Transverse colon (tissue), 4 donors: ENCODE data around the gene AGPAT4. TPM values are rescaled to one million over a fixed set of nuclear protein-coding genes. Genes with fewer than 3 reads are reported as not detected.

Source experiments
- DNase-seq: peaks from one replicate; pipeline ENCODE4 v3.0.0-alpha.2; 2019
- H3K27ac ChIP-seq, 4 donors: fragments of 200-600 bp; sonication (generic); 2 replicates each; pipeline ENCODE4 v1.5.1; 2016 to 2018; ENCODE audit warnings: inconsistent platforms in 4 of 4
- H3K27me3 ChIP-seq: fragments of 200-600 bp; sonication (generic); 2 replicates; pipeline ENCODE4 v1.5.1; 2017; ENCODE audit warnings: inconsistent platforms
- H3K36me3 ChIP-seq, 4 donors: fragments of 200-600 bp; sonication (generic); 2 replicates each; pipeline ENCODE4 v1.5.1; 2017 to 2019; ENCODE audit warnings: inconsistent platforms in 4 of 4
- H3K4me1 ChIP-seq, 4 donors: fragments of 200-600 bp; sonication (generic); 2 replicates each; pipeline ENCODE4 v1.5.1; 2017 to 2020; ENCODE audit warnings: inconsistent platforms in 4 of 4
- H3K4me3 ChIP-seq, 4 donors: fragments of 200-600 bp; sonication (generic); 1 replicate in 1 of 4; 2 replicates in 3 of 4; pipeline versions ENCODE4 v1.5.1 to v1.6.1; 2017 to 2019; ENCODE audit warnings: inconsistent platforms in 4 of 4
- H3K9me3 ChIP-seq, 2 donors: fragments of 200-600 bp; sonication (generic); 2 replicates each; pipeline ENCODE4 v1.5.1; 2017 to 2019; ENCODE audit warnings: inconsistent platforms in 2 of 2
- CTCF ChIP-seq, 5 experiments: fragments of 200-600 bp in 3 of 5; fragments of 450-650 bp in 2 of 5; sonication (generic) in 3 of 5; IDR thresholded peaks; 1 replicate in 2 of 5; 2 replicates in 3 of 5; pipeline ENCODE4 v1.5.1; 2016 to 2017; ENCODE audit warnings: antibody characterized with exemption in 5 of 5, inconsistent platforms in 3 of 5, mild to moderate bottlenecking in 2 of 5, moderate library complexity in 1 of 5
- EP300 ChIP-seq: sonication (generic); formaldehyde crosslinking; IDR thresholded peaks from one replicate; pipeline ENCODE4 v1.6.1; 2017; ENCODE audit warnings: antibody characterized with exemption, low read depth
- POLR2A ChIP-seq: fragments of 450-650 bp; IDR thresholded peaks from one replicate; pipeline ENCODE4 v1.6.1; 2016; ENCODE audit warnings: antibody characterized with exemption, mild to moderate bottlenecking, moderate library complexity
- POLR2AphosphoS5 ChIP-seq, 3 donors: sonication (generic); formaldehyde crosslinking; IDR thresholded peaks; one replicate each; pipeline ENCODE4 v1.6.1; 2016; ENCODE audit warnings: antibody characterized with exemption in 3 of 3
- WGBS, 2 donors: methylation state at CpG; one replicate each; pipeline ENCODE4 v1.1.5; 2018; ENCODE audit warnings: low coverage in 1 of 2; 5-methylcytosine and 5-hydroxymethylcytosine counted together
- in situ Hi-C, 4 donors: fragments of 200-750 bp; cut with MboI; loops; one replicate each; pipeline versions ENCODE4 v1.15.0 to v1.15.1; 2017; ENCODE audit warnings: low sequenced_read_pairs in 3 of 4, low pct_ligation_motif_present in 1 of 4, low pct_unique_long_range_greater_than_20kb in 1 of 4
- intact Hi-C: fragments of 100-400 bp; cut with DNase I; formaldehyde crosslinking; loops from one replicate; pipeline ENCODE4 v1.15.1; 2023; ENCODE audit warnings: low total_unique reads
- total RNA-seq, 4 donors: library from RNA; depleted of rRNA; stranded (reverse); fragments of >200 nt; gene quantifications; one replicate each; pipeline ENCODE4 v1.1.0, GENCODE V29; 2016

The AGPAT4 gene
- total RNA-seq, 4 donors from 2014 or later: 2.2 to 6.4 (median 4.4) TPM

DNA sequence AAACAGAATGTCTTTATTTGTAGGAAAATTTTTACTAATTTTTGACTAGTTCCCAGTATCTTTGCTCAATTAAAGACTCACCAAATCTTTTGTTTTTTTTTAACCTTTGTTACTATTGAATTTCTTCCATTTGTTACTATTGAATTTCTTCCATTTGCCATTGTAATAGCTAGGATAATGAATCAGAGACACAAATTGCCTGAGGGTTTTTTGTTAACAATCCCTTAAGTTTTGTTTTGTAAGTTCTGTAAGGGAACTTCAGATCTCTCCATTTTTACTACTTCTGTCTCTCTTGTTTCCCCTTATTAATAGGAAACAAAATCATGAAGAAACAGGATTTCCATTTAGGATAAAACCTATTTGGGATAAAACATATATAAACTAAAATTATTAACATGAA lies 177.9 kb downstream of the AGPAT4 start:
- no peak for DNase-seq
- in situ Hi-C loops (no loop called here), intact Hi-C loops (no loop called here)
- no peak for TF ChIP-seq CTCF (IDR thresholded peaks at IDR 0.05)
- TF ChIP-seq EP300: no peak
- TF ChIP-seq POLR2A: no peak
- no peak for TF ChIP-seq POLR2AphosphoS5 (IDR thresholded peaks at IDR 0.05)
- Histone ChIP-seq H3K36me3 (peaks cover 0 to 41% (median 8%) of the 10 kb centered on the region in 4 donors), H3K4me1 (no peaks in the 10 kb centered on the region), H3K9me3 (no peaks in the 10 kb centered on the region), H3K4me3 (no peak overlapping the region), H3K27ac (no peak overlapping the region), H3K27me3 (no peaks in the 10 kb centered on the region)

DNA sequence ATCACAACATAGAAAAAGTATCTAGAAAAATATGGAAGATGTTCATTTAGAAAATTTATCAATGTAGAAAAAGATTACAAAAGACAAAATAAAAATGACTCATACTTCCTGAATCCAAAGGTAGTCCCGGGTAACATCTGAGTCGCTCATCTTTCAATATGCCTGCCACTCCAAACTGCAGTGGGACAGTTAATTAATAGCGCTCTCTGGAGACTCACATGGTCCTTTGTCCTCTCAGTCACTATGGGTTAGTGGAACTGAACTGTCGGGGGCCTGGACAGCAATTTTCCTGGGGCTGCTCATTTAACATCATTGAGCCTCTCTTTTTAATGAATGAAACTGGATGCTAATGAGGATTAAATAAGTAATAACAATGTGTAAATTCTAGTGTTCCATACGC lies 178.9 kb downstream of the AGPAT4 start:
- H3K9me3 ChIP-seq: no peaks in the 10 kb centered on the region
- TF ChIP-seq CTCF (IDR thresholded peaks at IDR 0.05) (no peak), POLR2A (no peak), POLR2AphosphoS5 (IDR thresholded peaks at IDR 0.05) (no peak), EP300 (no peak)
- no peak overlapping the region for H3K4me3 ChIP-seq
- H3K4me1 ChIP-seq: no peaks in the 10 kb centered on the region
- DNase-seq: no peak
- WGBS, 2 donors: 82% methylated on average over 5 of the region's 5 CpGs
- intact Hi-C loops: no loop called here
- in situ Hi-C loops: no loop called here
- H3K27ac ChIP-seq: no peak overlapping the region
- H3K36me3 ChIP-seq: peaks cover 0 to 42% (median 10%) of the 10 kb centered on the region in 4 donors
- H3K27me3 ChIP-seq: no peaks in the 10 kb centered on the region

DNA sequence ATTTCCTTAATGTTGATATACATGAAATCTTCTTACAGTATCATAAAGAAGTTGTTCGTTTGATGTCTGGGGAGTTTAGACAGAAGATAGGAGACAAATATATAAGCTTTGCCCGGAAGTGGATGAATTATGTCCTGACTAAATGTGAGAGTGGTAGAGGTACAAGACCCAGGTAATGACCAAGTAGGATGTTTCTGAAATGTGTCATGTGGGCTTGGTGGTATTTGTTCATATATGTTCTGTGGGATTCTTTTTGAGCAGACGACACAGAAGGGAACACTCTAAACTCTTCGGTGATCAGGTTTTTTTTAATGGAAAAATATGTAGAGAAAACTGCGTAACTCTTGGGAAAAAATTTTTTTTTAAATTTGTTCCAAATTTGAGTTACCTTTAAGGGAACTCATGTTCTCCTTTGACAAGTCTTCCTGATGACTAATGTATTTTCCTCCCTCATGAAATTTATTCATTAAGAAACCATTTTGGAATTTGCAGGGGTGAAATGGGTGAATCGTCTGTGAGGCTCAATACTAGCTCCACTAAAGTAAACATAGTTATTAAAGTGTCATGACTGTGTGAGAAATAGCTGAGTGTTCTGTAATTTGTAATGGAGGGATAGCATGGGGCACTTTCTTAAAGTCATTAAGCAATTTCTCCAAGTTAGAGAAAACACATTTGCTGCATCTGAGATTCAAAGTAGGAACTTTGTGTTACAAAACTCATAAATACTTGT lies 181.7 kb downstream of the AGPAT4 start:
- Histone ChIP-seq H3K27ac (no peak overlapping the region), H3K27me3 (no peaks in the 10 kb centered on the region), H3K36me3 (peaks cover 0 to 49% (median 18%) of the 10 kb centered on the region in 4 donors), H3K4me1 (no peaks in the 10 kb centered on the region), H3K4me3 (no peak overlapping the region), H3K9me3 (no peaks in the 10 kb centered on the region)
- DNase-seq: no peak
- 63 to 84% methylated on average over 5 to 6 of the region's 6 CpGs for WGBS, 2 donors
- intact Hi-C loops (no loop called here), in situ Hi-C loops (no loop called here)
- TF ChIP-seq POLR2A (no peak), POLR2AphosphoS5 (IDR thresholded peaks at IDR 0.05) (peak in 2 of 3 donors; percentile 43 to 59), CTCF (IDR thresholded peaks at IDR 0.05) (no peak)

DNA sequence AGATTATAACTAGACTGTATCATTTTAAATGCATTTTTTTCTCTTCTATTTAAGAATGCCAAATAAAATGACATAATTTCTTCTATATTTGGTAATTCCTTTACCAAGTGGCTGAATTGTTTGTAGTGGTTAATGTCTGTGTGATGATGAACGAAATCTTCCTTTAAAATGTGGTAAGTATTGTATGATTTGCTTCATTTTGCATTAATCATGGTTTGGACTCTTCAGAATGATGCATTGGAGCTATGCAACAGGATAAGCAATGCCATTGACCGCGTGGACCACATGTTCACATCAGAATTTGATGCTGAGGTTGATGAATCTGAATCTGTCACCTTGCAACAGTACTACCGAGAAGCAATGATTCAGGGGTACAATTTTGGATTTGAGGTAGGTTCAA lies 182.7 kb downstream of the AGPAT4 start:
- no peaks in the 10 kb centered on the region for H3K4me1 ChIP-seq
- DNase-seq: no peak
- WGBS, 2 donors: 90 to 95% methylated on average over 4 of the region's 4 CpGs
- no peaks in the 10 kb centered on the region for H3K27me3 ChIP-seq
- no peak overlapping the region for H3K27ac ChIP-seq
- H3K4me3 ChIP-seq: no peak overlapping the region
- peaks cover 0 to 57% (median 23%) of the 10 kb centered on the region in 4 donors for H3K36me3 ChIP-seq
- intact Hi-C loops (no loop called here), in situ Hi-C loops (no loop called here)
- no peaks in the 10 kb centered on the region for H3K9me3 ChIP-seq
- TF ChIP-seq EP300 (no peak), POLR2A (no peak), POLR2AphosphoS5 (IDR thresholded peaks at IDR 0.05) (no peak), CTCF (IDR thresholded peaks at IDR 0.05) (no peak)
